Measurements from ENCODE around the gene GFI1.

DNA sequence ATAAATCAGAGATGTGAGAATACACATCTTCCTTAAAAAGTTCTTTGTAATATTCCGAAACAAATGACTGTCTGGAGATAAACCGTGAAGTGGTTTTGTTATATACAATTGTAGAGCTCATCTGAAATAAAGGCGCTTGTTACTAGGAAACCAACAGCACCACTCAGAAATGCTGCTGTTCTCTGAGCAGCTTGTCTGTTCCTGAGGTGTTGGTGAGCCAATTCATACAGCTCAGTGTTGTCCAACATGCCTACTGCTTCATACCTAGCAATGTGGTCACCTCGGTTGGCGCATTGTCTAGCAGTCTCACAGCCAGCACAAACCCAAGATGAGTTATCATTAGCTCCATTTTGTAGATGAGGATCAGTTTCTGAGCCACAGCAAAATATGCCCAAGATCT lies 44.4 kb downstream of the GFI1 start:
- TF ChIP-seq, protein P1, sequence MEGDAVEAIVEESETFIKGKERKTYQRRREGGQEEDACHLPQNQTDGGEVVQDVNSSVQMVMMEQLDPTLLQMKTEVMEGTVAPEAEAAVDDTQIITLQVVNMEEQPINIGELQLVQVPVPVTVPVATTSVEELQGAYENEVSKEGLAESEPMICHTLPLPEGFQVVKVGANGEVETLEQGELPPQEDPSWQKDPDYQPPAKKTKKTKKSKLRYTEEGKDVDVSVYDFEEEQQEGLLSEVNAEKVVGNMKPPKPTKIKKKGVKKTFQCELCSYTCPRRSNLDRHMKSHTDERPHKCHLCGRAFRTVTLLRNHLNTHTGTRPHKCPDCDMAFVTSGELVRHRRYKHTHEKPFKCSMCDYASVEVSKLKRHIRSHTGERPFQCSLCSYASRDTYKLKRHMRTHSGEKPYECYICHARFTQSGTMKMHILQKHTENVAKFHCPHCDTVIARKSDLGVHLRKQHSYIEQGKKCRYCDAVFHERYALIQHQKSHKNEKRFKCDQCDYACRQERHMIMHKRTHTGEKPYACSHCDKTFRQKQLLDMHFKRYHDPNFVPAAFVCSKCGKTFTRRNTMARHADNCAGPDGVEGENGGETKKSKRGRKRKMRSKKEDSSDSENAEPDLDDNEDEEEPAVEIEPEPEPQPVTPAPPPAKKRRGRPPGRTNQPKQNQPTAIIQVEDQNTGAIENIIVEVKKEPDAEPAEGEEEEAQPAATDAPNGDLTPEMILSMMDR (IDR thresholded peaks at IDR 0.05), result no peak
- no peak for TF ChIP-seq POLR2A (IDR thresholded peaks at IDR 0.05)
- no peak for TF ChIP-seq POLR2AphosphoS5 (IDR thresholded peaks at IDR 0.05)

Measured in sigmoid colon (tissue), 4 donors.